SK-N-SH (cell line): ENCODE data around the gene PPP2R1B. TPM values are rescaled to one million over a fixed set of nuclear protein-coding genes. Genes with fewer than 3 reads are reported as not detected.

Source experiments
- CTCF ChIA-PET: fragments of 300-600, 350-600 bp; formaldehyde crosslinking; extraction: SDS; loops from one replicate; lab custom pipeline; 2021; lab: Yijun Ruan, JAX
- POLR2A ChIA-PET: fragments of 350-600 bp; sonication (Branson Sonifier 250); formaldehyde crosslinking; extraction: SDS; loops from one replicate; lab custom pipeline; 2020; ENCODE audit warnings: antibody characterized with exemption, inconsistent platforms; lab: Yijun Ruan, JAX
- DNase-seq: peaks from one replicate; pipeline ENCODE4 v3.0.0; 2012
- H2AFZ ChIP-seq: fragments of 200-600 bp; sonication (generic); 2 replicates; pipeline ENCODE4 v1.8.1; 2016; ENCODE audit warnings: antibody characterized with exemption, mild to moderate bottlenecking, low read depth
- H3F3A ChIP-seq: fragments of 200-600 bp; sonication (generic); replicated peaks from 2 replicates; pipeline ENCODE3; 2016; ENCODE audit warnings: antibody characterized with exemption, mild to moderate bottlenecking; ENCODE audit not compliant: insufficient read depth
- H3K27ac ChIP-seq, 2 experiments: fragments of 200-500 bp in 1 of 2; fragments of 200-600 bp in 1 of 2; sonication (Bioruptor generic) in 1 of 2; sonication (generic), shearing (Covaris generic) in 1 of 2; 2 replicates each; pipeline versions ENCODE4 v1.5.1 to v1.6.1; 2014 to 2016; ENCODE audit warnings: low read depth in 2 of 2, inconsistent platforms in 1 of 2, low read length in 1 of 2, mild to moderate bottlenecking in 1 of 2, mixed read lengths in 1 of 2
- H3K27me3 ChIP-seq: fragments of 200-600 bp; sonication (generic), shearing (Covaris generic); 2 replicates; pipeline ENCODE4 v1.6.1; 2016; ENCODE audit warnings: mixed run types; ENCODE audit not compliant: insufficient read depth
- H3K36me3 ChIP-seq, 2 experiments: fragments of 200-500 bp in 1 of 2; fragments of 200-600 bp in 1 of 2; sonication (Bioruptor generic) in 1 of 2; sonication (generic) in 1 of 2; replicated peaks in 1 of 2; 2 replicates each; pipeline versions ENCODE3 to v1.5.1; 2014 to 2016; ENCODE audit warnings: low read length in 1 of 2, mild to moderate bottlenecking in 1 of 2; ENCODE audit not compliant: insufficient read depth in 2 of 2, control insufficient read depth in 1 of 2
- H3K4me1 ChIP-seq, 2 experiments: fragments of 200-500 bp in 1 of 2; fragments of 200-600 bp in 1 of 2; sonication (Bioruptor generic) in 1 of 2; sonication (generic), shearing (Covaris generic) in 1 of 2; 2 replicates each; pipeline versions ENCODE4 v1.5.1 to v1.6.1; 2014 to 2016; ENCODE audit warnings: low read depth in 1 of 2, low read length in 1 of 2, mixed run types in 1 of 2; ENCODE audit not compliant: insufficient read depth in 2 of 2, control insufficient read depth in 1 of 2
- H3K4me2 ChIP-seq: fragments of 200-600 bp; sonication (generic), shearing (Covaris generic); 2 replicates; pipeline ENCODE4 v1.6.1; 2017; ENCODE audit warnings: mixed run types
- H3K4me3 ChIP-seq, 2 experiments: fragments of 200-500 bp in 1 of 2; fragments of 200-600 bp in 1 of 2; sonication (Bioruptor generic) in 1 of 2; sonication (generic), shearing (Covaris generic) in 1 of 2; 2 replicates each; pipeline versions ENCODE4 v1.5.1 to v1.8.1; 2014 to 2016; ENCODE audit warnings: low read depth in 2 of 2, inconsistent platforms in 1 of 2, low read length in 1 of 2, mild to moderate bottlenecking in 1 of 2, mixed read lengths in 1 of 2, moderate library complexity in 1 of 2
- H3K79me2 ChIP-seq: fragments of 200-600 bp; sonication (generic); 2 replicates; pipeline ENCODE4 v1.8.1; 2017; ENCODE audit warnings: mild to moderate bottlenecking; ENCODE audit not compliant: insufficient read depth
- H3K9ac ChIP-seq: fragments of 200-600 bp; sonication (generic); 2 replicates; pipeline ENCODE4 v1.6.1; 2017; ENCODE audit warnings: mixed run types
- H3K9me2 ChIP-seq: fragments of 200-600 bp; sonication (generic); 2 replicates; pipeline ENCODE4 v1.6.1; 2017; ENCODE audit warnings: mixed run types
- H3K9me3 ChIP-seq: fragments of 200-600 bp; sonication (generic); 2 replicates; pipeline ENCODE4 v1.6.1; 2017; ENCODE audit warnings: mixed run types, mild to moderate bottlenecking, moderate library complexity
- H4K20me1 ChIP-seq: fragments of 200-600 bp; sonication (generic); 2 replicates; pipeline ENCODE4 v1.6.1; 2017; ENCODE audit warnings: mild to moderate bottlenecking, mixed run types; ENCODE audit not compliant: insufficient read depth
- CHD2 ChIP-seq: fragments of 150-350 bp; IDR thresholded peaks from 2 replicates; pipeline ENCODE4 v1.6.1; 2018; ENCODE audit warnings: low read length; ENCODE audit not compliant: partially characterized antibody
- ELF1 ChIP-seq: IDR thresholded peaks from 2 replicates; pipeline ENCODE4 v1.4.0; 2012
- FOSL2 ChIP-seq: IDR thresholded peaks from 2 replicates; pipeline ENCODE4 v1.4.0; 2012; ENCODE audit warnings: low read depth, mild to moderate bottlenecking, moderate library complexity, borderline replicate concordance
- FOXJ3 ChIP-seq: sonication (generic); formaldehyde crosslinking; IDR thresholded peaks from 2 replicates; pipeline ENCODE4 v1.5.1; 2020; ENCODE audit warnings: mild to moderate bottlenecking, missing genetic modification reagents
- JUND ChIP-seq: IDR thresholded peaks from 2 replicates; pipeline ENCODE4 v1.4.0; 2012
- POLR2AphosphoS5 ChIP-seq: IDR thresholded peaks from 2 replicates; pipeline ENCODE4 v1.6.1; 2012; ENCODE audit warnings: low read depth, low read length
- RAD21 ChIP-seq: IDR thresholded peaks from 2 replicates; pipeline ENCODE4 v1.6.1; 2012; ENCODE audit warnings: mild to moderate bottlenecking, low read length
- RFX5 ChIP-seq: IDR thresholded peaks from 2 replicates; pipeline ENCODE4 v1.6.1; 2012; ENCODE audit warnings: mild to moderate bottlenecking, improper control_type of control experiment, low read length
- RXRA ChIP-seq: IDR thresholded peaks from 2 replicates; pipeline ENCODE4 v1.4.0; 2012; ENCODE audit warnings: low read depth, mild to moderate bottlenecking, borderline replicate concordance
- SIN3A ChIP-seq: IDR thresholded peaks from 2 replicates; pipeline ENCODE4 v1.6.1; 2012; ENCODE audit warnings: low read depth, mild to moderate bottlenecking, low read length, moderate library complexity, borderline replicate concordance
- SMC3 ChIP-seq: IDR thresholded peaks from 2 replicates; pipeline ENCODE4 v1.6.1; 2012; ENCODE audit warnings: low read depth, low read length, improper control_type of control experiment
- YY1 ChIP-seq: IDR thresholded peaks from 2 replicates; pipeline ENCODE4 v1.4.0; 2012; ENCODE audit warnings: low read depth, mild to moderate bottlenecking
- WGBS: methylation state at CpG from one replicate; pipeline ENCODE4 v1.1.6; 2017; ENCODE audit warnings: low lambda C conversion rate; 5-methylcytosine and 5-hydroxymethylcytosine counted together
- polyA plus RNA-seq, 3 experiments: library from polyadenylated mRNA; depleted of rRNA; stranded (reverse); fragments of >200 nt; gene quantifications; 2 replicates each; pipeline ENCODE4 v1.2.3, GENCODE V29; 2012
- TF ChIP-seq, protein P1 (sequence below): IDR thresholded peaks from 2 replicates; pipeline ENCODE4 v1.4.0; 2012; ENCODE audit warnings: low read depth, borderline replicate concordance
- TF ChIP-seq, protein P2 (sequence below): fragments of 150-350 bp; IDR thresholded peaks from 2 replicates; pipeline ENCODE4 v1.6.1; 2017; ENCODE audit warnings: antibody characterized with exemption, low read length, low read depth, borderline replicate concordance
- TF ChIP-seq, protein P3 (sequence below): IDR thresholded peaks from 2 replicates; pipeline ENCODE4 v1.6.1; 2012; ENCODE audit warnings: mild to moderate bottlenecking, low read depth, low read length, moderate library complexity
- TF ChIP-seq, protein P4 (sequence below): fragments of 150-350 bp; IDR thresholded peaks from 2 replicates; pipeline ENCODE4 v1.6.1; 2016; ENCODE audit warnings: mild to moderate bottlenecking, low read depth, low read length

Gene PPP2R1B
- polyA plus RNA-seq, 1 of the 3 experiments (the other 2 are of a cell fraction), result 25.9 TPM

DNA sequence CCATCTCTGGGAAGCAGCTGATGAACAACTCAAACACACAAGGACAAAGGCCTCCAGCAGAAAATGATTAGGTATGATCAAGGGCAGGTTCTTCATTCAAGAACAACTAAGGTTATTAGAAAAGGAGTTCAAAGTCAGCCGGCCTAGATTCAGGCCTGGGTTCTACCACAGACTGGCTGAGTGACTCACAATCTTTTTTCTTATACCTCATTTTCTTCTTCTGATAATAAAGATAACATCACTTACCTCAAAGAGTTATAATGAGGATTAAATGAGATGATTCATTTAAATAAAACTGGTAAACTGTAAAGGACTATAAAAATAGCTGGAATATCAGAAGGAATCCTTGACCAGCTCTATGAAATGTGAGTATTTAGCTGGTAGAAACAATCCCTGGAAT lies 49.3 kb upstream of the PPP2R1B start:
- no peak overlapping the region for H3K4me3 ChIP-seq
- no peak overlapping the region for H3K9ac ChIP-seq
- 0 out of 2 replicates have a peak, but pooled peaks cover 4% of the 10 kb centered on the region for H4K20me1 ChIP-seq
- no peaks in the 10 kb centered on the region for H3K36me3 ChIP-seq
- H3K4me1 ChIP-seq, result peaks cover 16 to 18% of the 10 kb centered on the region in 2 experiments
- POLR2A ChIA-PET, result no interaction called here
- H2AFZ ChIP-seq, result no peak overlapping the region
- no peaks in the 10 kb centered on the region for H3K79me2 ChIP-seq
- TF ChIP-seq YY1 (no peak), SMC3 (no peak), RAD21 (no peak), SIN3A (no peak), RFX5 (no peak), FOXJ3 (CRISPR knock-in tag) (no peak)
- TF ChIP-seq, protein P1, sequence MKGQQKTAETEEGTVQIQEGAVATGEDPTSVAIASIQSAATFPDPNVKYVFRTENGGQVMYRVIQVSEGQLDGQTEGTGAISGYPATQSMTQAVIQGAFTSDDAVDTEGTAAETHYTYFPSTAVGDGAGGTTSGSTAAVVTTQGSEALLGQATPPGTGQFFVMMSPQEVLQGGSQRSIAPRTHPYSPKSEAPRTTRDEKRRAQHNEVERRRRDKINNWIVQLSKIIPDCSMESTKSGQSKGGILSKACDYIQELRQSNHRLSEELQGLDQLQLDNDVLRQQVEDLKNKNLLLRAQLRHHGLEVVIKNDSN, result no peak
- TF ChIP-seq, protein P2, sequence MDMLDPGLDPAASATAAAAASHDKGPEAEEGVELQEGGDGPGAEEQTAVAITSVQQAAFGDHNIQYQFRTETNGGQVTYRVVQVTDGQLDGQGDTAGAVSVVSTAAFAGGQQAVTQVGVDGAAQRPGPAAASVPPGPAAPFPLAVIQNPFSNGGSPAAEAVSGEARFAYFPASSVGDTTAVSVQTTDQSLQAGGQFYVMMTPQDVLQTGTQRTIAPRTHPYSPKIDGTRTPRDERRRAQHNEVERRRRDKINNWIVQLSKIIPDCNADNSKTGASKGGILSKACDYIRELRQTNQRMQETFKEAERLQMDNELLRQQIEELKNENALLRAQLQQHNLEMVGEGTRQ, result no peak
- TF ChIP-seq, protein P3, sequence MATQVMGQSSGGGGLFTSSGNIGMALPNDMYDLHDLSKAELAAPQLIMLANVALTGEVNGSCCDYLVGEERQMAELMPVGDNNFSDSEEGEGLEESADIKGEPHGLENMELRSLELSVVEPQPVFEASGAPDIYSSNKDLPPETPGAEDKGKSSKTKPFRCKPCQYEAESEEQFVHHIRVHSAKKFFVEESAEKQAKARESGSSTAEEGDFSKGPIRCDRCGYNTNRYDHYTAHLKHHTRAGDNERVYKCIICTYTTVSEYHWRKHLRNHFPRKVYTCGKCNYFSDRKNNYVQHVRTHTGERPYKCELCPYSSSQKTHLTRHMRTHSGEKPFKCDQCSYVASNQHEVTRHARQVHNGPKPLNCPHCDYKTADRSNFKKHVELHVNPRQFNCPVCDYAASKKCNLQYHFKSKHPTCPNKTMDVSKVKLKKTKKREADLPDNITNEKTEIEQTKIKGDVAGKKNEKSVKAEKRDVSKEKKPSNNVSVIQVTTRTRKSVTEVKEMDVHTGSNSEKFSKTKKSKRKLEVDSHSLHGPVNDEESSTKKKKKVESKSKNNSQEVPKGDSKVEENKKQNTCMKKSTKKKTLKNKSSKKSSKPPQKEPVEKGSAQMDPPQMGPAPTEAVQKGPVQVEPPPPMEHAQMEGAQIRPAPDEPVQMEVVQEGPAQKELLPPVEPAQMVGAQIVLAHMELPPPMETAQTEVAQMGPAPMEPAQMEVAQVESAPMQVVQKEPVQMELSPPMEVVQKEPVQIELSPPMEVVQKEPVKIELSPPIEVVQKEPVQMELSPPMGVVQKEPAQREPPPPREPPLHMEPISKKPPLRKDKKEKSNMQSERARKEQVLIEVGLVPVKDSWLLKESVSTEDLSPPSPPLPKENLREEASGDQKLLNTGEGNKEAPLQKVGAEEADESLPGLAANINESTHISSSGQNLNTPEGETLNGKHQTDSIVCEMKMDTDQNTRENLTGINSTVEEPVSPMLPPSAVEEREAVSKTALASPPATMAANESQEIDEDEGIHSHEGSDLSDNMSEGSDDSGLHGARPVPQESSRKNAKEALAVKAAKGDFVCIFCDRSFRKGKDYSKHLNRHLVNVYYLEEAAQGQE, result no peak
- 74% methylated on average over 1 of the region's 1 CpG for WGBS
- CTCF ChIA-PET, result interaction anchor here (1.3 kb wide), 1 partner anchor 38 kb away, joined by 3 read pairs; no protein-coding TSS in a partner anchor
- no peaks in the 10 kb centered on the region for H3K9me3 ChIP-seq
- H3K27ac ChIP-seq, result no peak overlapping the region
- H3F3A ChIP-seq, result peaks cover 22% of the 10 kb centered on the region
- H3K4me2 ChIP-seq, result no peak overlapping the region
- no peaks in the 10 kb centered on the region for H3K27me3 ChIP-seq
- DNase-seq, result no peak
- H3K9me2 ChIP-seq, result no peaks in the 10 kb centered on the region

DNA sequence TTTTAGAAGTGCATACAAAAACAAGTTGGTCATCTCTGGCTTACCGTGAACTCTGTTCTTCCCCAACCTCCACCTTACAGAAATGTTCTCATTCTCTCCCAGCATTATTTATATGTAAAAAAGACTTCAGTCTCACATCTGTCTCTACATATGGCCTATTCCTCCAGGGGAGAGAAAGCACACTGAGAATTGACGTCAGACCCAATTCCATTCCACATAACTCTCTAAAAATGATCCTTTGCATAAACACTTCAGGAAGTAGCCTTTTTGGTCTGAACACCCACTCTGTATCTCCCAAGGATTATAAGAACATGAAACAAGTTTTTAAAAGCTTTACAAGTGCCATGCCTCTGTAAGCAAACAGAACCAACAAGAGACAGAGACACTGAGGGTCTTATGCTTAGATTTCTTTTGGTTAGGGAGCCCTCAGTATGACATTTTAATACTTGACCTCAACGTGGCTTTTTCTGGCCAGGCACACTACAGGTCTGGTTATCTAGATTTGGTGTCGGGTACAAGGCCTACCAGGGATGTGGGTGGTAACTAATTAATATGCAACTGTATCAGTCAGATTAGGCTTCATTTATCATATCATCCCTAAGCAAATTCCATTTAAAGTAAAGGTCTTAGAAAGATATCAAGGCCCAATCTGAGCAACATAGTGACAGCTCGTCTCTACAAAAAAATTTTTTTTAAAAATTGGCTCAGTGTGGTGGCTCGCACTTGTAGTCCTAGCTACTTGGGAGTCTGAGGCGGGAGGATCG lies 48.5 kb upstream of the PPP2R1B start:
- ChIA-PET POLR2A (no interaction called here), CTCF (no interaction called here)
- peaks cover 15% of the 10 kb centered on the region for H3F3A ChIP-seq
- no peak overlapping the region for H2AFZ ChIP-seq
- WGBS, result 95% methylated on average over 8 of the region's 8 CpGs
- no peak overlapping the region for H3K4me3 ChIP-seq
- H3K4me1 ChIP-seq, result peaks cover 8 to 10% of the 10 kb centered on the region in 2 experiments
- no peaks in the 10 kb centered on the region for H3K36me3 ChIP-seq
- no peaks in the 10 kb centered on the region for H3K9me3 ChIP-seq
- no peak overlapping the region for H3K4me2 ChIP-seq
- 0 out of 2 replicates have a peak, but pooled peaks cover 2% of the 10 kb centered on the region for H4K20me1 ChIP-seq
- no peak for DNase-seq
- no peak overlapping the region for H3K27ac ChIP-seq
- no peaks in the 10 kb centered on the region for H3K9me2 ChIP-seq
- H3K79me2 ChIP-seq, result no peaks in the 10 kb centered on the region
- H3K27me3 ChIP-seq, result no peaks in the 10 kb centered on the region
- no peak overlapping the region for H3K9ac ChIP-seq
- TF ChIP-seq FOSL2, result no peak
- TF ChIP-seq, protein P4, sequence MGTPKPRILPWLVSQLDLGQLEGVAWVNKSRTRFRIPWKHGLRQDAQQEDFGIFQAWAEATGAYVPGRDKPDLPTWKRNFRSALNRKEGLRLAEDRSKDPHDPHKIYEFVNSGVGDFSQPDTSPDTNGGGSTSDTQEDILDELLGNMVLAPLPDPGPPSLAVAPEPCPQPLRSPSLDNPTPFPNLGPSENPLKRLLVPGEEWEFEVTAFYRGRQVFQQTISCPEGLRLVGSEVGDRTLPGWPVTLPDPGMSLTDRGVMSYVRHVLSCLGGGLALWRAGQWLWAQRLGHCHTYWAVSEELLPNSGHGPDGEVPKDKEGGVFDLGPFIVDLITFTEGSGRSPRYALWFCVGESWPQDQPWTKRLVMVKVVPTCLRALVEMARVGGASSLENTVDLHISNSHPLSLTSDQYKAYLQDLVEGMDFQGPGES, result no peak
- no peak for TF ChIP-seq ELF1
- no peak for TF ChIP-seq RAD21
- no peak for TF ChIP-seq CHD2
- TF ChIP-seq RXRA, result no peak
- TF ChIP-seq, protein P3, result no peak
- no peak for TF ChIP-seq JUND
- TF ChIP-seq POLR2AphosphoS5, result no peak
- TF ChIP-seq SIN3A, result no peak
